Kidney capillary endothelial cell (primary cell): ENCODE data around the gene VAMP4.
"Not testable (repeated sequence)": the region's sequence is repeated elsewhere in the genome, so short reads cannot be mapped to it uniquely, and the experiment has no call there.

Experiments used
- DNase-seq: peaks from one replicate; pipeline ENCODE4 v3.0.0-alpha.2; 2018; ENCODE audit warnings: low spot score

Gene VAMP4

GRCh38 chr1:171751221-171751620 is 9.4 kb upstream of the VAMP4 start:
- no peak for DNase-seq

DNA sequence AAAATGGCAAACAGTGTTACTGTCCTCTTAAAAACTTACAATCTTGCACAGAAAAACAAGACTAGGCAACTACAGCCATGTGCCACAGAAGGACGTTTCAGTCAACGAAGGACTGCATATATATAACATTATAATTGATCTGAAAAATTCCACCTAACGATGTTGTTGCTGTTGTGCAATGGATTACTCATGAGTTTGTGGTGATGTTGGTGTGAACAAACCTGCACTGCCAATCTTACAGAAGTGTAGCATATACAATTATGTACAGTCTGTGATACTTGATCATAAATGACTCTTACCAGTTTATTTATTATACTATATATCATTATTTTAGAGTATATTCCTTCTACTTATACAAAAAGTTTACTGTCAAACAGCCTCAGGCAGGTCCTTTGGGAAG is 6.8 kb upstream of the VAMP4 start:
- no peak for DNase-seq

DNA sequence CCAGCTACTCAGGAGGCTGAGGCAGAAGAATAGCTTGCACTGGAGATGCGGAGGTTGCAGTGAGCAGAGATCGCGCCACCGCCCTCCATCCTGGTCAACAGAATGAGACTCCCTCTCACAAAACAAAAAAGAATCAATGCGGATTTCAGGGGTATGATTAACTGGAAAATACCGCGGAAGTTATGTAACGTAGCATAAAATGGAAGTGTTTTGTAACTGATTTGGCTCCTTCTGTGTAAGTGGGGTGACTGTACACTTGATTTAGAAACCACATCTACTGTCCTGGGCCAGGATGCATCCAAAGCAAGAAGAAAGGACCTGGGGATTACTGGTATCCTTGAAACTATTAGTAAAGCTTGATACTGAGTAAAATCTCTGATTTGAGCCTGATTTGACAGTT is 3.1 kb upstream of the VAMP4 start:
- no peak for DNase-seq

- DNase-seq, result peak; percentile 42
Measured at GRCh38 chr1:171743081-171743870, 1.4 kb upstream of the VAMP4 start.

DNA sequence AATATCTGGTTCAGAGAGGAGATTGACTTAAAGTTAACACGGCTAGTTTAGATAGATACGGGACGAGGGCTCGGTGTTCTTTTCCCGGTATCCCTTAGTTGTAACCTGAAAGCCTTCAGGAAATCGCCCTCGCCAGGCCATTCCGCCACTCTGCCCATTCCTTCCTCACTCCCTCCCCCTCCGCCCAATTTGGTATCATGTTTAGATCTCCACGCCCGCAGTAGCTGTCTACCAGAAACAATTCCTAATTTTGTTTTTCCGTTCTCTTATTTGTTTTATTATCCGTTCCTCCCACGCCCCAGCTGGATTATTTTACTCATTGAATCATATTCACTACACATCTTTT is 685 bp upstream of the VAMP4 start:
- DNase-seq, result no peak

DNA sequence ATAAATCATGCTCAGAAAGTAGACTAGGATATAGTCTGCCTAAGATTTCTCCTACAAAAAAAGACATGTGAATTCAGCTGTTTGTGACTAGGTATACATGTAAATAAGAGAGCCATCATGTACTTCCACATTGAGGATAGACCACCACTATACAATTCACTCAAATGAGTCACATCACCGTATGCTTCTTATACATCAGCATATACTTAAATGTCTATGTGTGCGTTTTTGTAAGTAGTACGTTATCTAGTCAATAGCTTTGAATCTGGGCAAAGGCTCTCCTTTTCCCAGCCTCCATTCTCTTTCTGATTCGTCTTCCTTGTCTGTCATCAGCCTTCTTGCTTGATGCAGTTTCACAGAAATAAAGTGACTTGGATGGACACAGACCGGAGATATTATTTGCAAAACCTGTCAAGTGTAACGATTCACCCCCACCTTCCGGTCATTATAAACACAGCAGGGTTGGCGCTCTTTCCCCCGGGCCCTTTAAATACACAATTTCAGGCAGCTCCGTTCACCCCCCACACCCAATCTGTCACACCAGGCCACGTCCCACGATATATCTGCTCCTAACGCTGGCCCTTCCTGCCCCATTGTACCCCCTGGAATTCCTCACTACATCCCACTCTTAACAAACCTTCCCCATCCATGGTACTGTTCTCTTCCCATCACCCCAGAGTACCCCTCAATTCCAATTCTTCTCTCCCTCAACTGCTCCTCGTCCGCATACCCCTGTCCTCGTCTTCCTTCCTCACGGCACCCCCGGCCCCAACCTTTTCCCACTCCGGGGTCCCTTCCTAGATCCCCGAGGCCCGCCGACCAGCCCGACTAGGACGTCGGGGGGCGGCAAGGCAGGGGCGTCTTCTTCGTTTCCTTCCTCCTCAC is 636 bp downstream of the VAMP4 start:
- DNase-seq, result peak; percentile 22

DNA sequence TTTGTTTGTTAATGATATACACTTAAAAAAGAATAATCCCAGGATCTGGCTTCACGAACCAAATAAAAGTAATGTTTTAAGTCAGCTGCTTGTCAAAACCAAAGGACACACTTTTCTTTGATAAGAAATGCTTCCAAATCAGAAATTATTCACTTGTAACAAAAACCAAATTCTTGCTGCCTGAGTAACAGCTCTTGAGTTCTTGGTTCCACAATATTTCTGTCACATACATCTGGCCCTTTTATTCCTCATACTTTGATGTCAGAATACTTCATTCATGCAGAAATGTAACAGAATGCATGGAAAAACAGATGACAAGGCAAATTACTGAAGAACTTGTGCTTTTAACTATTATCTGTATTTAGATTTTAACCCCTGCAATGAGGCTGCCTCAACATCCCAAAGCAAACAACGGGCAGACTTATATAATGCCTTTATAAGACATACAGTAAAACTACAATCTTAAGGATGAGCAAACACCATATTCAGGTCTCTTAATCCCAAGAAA is 1.5 kb downstream of the VAMP4 start:
- peak; percentile 12 for DNase-seq

- peak; percentile 50 for DNase-seq
Measured at GRCh38 chr1:171739656-171740055, 2.2 kb downstream of the VAMP4 start.

DNA sequence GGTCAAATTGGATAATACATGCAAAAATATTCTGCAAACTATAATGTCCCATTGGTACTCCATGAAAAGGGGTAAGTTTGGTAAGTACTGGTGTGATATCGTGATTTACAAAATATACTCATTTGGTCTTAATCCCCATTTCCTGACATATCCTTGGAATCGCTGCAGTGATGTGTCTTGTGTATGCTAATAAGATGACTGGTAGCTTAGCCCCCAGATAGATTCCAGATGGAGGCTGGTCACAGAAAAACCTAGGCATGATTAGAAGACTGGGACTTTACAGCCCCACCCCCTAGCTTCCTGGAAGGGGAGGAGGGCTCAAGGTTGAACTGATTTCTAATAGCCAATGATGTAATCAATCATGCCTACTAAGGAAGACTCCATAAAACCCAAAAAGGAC is 3.0 kb downstream of the VAMP4 start:
- no peak for DNase-seq

- DNase-seq, result no peak
Measured at GRCh38 chr1:171736196-171736595, 5.7 kb downstream of the VAMP4 start.

GRCh38 chr1:171730052-171730451 is 11.8 kb downstream of the VAMP4 start:
- DNase-seq, result no peak

- no peak for DNase-seq
Measured at GRCh38 chr1:171727778-171728177, 14.1 kb downstream of the VAMP4 start.

- not testable (repeated sequence) for DNase-seq
Measured at GRCh38 chr1:171723180-171723579, 18.7 kb downstream of the VAMP4 start.

DNA sequence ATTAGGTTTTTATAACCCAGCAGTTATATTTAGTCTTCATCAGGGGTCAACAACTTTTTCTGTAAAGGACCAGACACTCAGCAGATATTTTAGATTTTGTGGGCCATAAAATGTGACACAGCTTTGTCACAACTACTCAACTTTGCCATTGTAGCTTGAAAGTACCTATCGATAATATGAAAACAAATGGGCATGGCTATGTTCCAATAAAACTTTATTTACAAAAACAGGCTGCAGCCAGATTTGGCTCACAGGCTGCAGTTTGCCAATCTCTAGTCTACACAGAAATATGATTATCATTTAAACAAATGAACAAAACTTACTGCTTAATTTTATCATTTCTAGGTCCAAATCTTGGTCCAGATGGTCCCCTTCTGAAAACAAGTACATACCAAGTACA is 23.0 kb downstream of the VAMP4 start:
- no peak for DNase-seq

DNA sequence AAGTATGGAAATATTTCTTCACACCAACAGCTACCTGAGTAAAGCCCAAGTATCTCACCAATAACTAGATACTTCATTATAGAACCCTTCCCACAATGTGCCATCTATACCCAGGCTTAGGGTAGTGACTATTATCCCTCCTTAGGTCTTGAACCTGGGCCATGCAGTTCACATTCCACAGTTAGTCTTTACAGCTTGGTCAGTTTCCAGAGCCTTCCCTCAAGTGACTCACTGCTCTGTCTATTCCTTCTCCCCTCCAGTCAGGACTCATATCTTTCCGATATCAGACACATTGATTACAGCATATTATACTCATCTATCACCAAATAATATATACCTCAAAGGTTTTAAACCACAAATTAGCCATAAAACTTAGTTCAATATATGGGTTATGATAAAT is 23.6 kb downstream of the VAMP4 start:
- DNase-seq, result no peak

GRCh38 chr1:171717062-171717718 is 24.7 kb downstream of the VAMP4 start:
- DNase-seq, result peak; percentile 25

GRCh38 chr1:171716616-171717015 is 25.2 kb downstream of the VAMP4 start:
- peak; percentile 7 for DNase-seq

- DNase-seq, result peak; percentile 44
Measured at GRCh38 chr1:171715813-171716251, 26.0 kb downstream of the VAMP4 start.

GRCh38 chr1:171712341-171712740 is 29.5 kb downstream of the VAMP4 start:
- no peak for DNase-seq

DNA sequence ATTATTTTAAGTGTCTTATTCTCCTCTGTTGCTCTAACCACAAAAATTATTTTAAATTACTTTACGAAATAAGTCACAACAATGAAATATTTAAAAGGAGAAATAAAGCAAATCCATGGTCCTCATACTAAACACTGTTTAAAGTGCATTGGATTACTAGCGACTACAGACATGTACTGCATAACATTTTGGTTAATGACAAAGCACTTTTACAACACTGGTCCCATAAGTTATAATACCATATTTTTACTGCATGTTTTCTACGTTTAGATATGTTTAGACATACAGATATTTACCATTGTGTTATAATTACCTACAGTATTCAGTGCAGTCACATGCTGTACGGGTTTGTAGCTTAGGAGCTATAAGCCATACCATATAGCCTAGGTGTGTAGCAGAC is 30.2 kb downstream of the VAMP4 start:
- no peak for DNase-seq

- no peak for DNase-seq
Measured at GRCh38 chr1:171707583-171707982, 34.3 kb downstream of the VAMP4 start.

DNA sequence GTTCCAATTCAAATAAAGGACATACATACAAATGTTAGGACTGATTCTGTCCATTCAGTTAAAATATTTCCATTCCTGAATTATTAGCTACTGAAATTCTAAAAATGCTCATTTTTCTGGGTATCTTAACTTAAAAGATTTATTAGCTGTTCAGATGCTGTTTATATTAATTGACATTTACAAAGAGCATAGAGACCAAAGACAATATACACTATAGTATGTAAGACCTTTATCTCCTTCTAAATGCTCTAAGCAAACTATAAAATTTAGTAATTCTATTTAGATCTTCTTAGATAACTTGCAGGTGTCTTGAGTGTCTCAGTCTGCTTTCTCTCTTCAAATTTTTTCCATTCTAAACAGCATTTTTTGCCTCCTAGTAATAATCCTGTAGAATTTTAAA is 39.3 kb downstream of the VAMP4 start:
- no peak for DNase-seq

DNA sequence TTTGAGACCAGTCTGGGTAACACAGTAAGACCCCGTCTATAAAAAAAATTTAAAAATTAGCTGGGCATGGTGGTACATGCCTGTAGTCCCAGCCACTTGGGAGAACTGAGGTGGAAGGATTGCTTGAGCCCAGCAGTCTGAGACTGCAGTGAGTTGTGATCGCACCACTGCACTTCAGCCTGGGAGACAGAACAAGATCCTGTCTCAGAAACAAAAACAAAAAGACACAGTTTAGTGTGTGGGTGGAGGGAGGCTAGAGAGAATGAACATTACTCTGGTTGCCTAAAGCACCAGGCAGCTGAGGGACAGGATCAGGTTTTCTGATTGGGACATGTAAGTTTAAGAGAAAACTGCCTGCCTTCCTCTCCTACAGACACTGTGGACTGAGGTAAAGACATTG is 42.3 kb downstream of the VAMP4 start:
- no peak for DNase-seq
